Astrocyte of the cerebellum (primary cell): ENCODE results near the gene ADGRF1.

Source experiments
- DNase-seq: peaks from one replicate; pipeline ENCODE4 v3.0.0-alpha.2; 2011; ENCODE audit warnings: low read depth
- H3K4me3 ChIP-seq: 2 replicates; pipeline ENCODE4 v1.5.1; 2011; ENCODE audit warnings: mild to moderate bottlenecking, low read depth, low read length, moderate library complexity
- in situ Hi-C: cut with HindIII; loops from 2 replicates; pipeline ENCODE4 v1.10.0; 2017; ENCODE audit warnings: low sequenced_read_pairs
- TF ChIP-seq, protein P1 (sequence below): IDR thresholded peaks from 2 replicates; pipeline ENCODE4 v1.5.1; 2012; ENCODE audit warnings: low read length, low read depth, moderate library complexity, mild to moderate bottlenecking; ENCODE audit errors: missing control alignments

The ADGRF1 gene

GRCh38 chr6:46969206-46969605 is 72.9 kb downstream of the ADGRF1 start:
- no peak for DNase-seq
- no peak overlapping the region for H3K4me3 ChIP-seq
- in situ Hi-C loops, result no loop called here
- TF ChIP-seq, protein P1, sequence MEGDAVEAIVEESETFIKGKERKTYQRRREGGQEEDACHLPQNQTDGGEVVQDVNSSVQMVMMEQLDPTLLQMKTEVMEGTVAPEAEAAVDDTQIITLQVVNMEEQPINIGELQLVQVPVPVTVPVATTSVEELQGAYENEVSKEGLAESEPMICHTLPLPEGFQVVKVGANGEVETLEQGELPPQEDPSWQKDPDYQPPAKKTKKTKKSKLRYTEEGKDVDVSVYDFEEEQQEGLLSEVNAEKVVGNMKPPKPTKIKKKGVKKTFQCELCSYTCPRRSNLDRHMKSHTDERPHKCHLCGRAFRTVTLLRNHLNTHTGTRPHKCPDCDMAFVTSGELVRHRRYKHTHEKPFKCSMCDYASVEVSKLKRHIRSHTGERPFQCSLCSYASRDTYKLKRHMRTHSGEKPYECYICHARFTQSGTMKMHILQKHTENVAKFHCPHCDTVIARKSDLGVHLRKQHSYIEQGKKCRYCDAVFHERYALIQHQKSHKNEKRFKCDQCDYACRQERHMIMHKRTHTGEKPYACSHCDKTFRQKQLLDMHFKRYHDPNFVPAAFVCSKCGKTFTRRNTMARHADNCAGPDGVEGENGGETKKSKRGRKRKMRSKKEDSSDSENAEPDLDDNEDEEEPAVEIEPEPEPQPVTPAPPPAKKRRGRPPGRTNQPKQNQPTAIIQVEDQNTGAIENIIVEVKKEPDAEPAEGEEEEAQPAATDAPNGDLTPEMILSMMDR, result no peak

DNA sequence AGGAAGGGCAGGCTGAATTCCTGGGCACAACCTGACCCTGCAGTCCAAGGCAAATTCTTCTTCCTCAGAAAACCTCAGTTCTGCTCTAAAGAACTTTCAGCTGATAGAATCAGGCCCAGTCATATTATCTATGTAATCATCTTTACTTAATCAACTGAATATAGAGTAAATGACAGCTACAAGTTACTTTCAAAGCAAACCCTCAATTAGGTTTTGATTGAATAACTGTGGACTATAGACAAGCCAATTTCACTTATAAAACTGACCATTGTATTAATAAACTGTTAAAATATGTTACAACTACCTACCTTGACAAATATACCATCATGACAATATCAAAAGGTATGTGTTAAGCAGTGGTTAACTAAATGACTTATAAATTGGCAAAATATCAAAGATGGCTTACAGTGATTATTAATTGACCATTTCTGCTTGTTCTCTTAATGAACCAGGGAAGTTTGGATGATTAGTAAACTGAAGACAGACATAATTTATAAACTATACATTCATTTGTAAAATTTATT is 74.2 kb downstream of the ADGRF1 start:
- in situ Hi-C loops, result no loop called here
- H3K4me3 ChIP-seq, result no peak overlapping the region
- TF ChIP-seq, protein P1, result no peak
- DNase-seq, result no peak

DNA sequence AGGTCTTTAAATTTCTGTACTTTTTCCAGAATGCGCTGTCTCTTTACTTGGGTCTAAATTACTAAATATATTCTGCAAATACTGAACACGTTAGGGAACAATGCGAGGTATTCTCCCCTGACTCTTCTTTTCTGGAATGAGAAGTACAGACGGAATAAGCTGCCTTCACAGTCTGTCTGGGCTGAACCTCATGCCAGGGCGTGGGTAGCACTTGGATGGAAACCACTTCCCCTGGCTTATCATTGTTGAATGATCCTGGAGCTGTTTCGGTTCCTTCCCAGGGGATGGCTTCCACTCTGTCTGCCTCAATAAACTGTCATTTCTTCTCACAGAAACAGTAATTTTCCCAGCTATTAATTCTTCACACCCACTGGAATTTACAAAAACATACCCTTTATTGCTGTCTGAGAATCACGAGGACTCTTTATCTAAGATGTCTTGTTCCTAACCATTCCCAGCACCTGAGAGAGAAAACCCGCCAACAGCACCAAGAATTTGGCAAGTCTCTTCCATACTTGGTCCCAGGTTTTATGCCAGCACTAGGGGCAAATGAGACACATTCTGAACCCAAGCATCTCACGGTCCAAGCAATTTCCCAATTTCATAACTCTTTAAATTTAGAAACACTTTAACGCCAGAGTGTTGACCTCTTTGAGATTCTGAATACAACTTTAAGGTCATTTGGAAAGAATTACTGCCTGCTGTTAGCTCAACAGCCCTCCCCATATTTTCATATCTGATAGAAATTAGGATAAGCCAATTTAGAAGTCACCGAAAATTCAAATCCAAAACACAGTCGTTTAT is 77.2 kb downstream of the ADGRF1 start:
- in situ Hi-C loops, result no loop called here
- TF ChIP-seq, protein P1, result no peak
- DNase-seq, result no peak

GRCh38 chr6:46963626-46964025 is 78.5 kb downstream of the ADGRF1 start:
- in situ Hi-C loops, result no loop called here
- no peak for DNase-seq
- TF ChIP-seq, protein P1, result no peak
- no peak overlapping the region for H3K4me3 ChIP-seq

More for the DNA sequence above, 77.2 kb downstream of the ADGRF1 start:
- no peak overlapping the region for H3K4me3 ChIP-seq

DNA sequence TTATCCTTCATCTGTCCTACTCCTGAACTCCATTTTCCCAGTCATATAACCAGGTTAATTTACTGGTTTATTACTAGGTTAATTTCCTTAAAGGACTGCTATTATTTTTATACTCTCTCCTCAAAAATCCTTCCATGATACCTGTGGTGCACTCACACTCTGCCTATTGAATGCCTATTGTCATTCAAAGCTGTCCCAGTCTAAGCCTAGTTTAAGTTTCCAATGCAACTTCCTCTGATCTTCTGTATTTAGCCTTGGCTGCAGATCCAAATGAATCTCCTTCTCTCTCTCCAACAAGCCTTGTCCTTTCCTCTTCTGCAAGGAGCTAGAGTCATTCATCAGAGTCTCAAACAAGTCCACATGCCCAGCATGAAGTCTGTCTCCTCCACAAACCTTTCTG is 79.1 kb downstream of the ADGRF1 start:
- H3K4me3 ChIP-seq, result no peak overlapping the region

DNA sequence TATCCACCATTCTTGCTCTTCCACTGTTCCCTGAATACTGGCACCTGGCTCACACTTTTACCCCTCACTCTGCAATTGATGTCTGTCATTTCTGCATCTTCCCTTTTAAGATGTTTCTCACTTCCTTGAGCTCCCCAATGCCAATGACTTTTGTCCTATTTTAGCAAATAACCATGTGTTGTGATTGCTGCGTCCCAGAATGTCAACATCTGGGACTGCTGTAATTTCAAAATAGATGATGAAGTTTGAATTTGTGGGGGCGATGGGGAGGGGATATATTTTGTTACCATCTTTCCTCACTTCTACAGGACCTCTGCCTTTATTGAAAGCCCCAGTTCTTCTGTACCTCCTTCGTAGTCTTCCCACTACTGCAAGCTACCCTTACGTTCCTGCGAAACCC is 80.4 kb downstream of the ADGRF1 start:
- H3K4me3 ChIP-seq, result no peak overlapping the region
- TF ChIP-seq, protein P1, result no peak
- DNase-seq, result no peak
- in situ Hi-C loops, result no loop called here

More for the DNA sequence above, 79.1 kb downstream of the ADGRF1 start:
- in situ Hi-C loops, result no loop called here
- DNase-seq, result no peak
- TF ChIP-seq, protein P1, result no peak
